Progenitor cell of endocrine pancreas (in vitro differentiated cells): Measurements from ENCODE around the gene CORO2B. TPM values are rescaled to one million over a fixed set of nuclear protein-coding genes. Genes with fewer than 3 reads are reported as not detected.

Experiments used
- DNase-seq: peaks from one replicate; pipeline ENCODE4 v3.0.0; 2021; ENCODE audit warnings: low spot score; ENCODE audit not compliant: unreplicated experiment
- H3K27ac Mint-ChIP-seq: 2 replicates; pipeline ENCODE4 v1.8.0; 2021; ENCODE audit warnings: mild to moderate bottlenecking, moderate library complexity, mixed read lengths
- H3K27me3 Mint-ChIP-seq: 2 replicates; pipeline ENCODE4 v1.8.0; 2021; ENCODE audit warnings: mixed read lengths
- H3K36me3 Mint-ChIP-seq: 2 replicates; pipeline ENCODE4 v1.8.0; 2022; ENCODE audit warnings: mixed read lengths; ENCODE audit not compliant: insufficient read depth
- H3K4me1 Mint-ChIP-seq: 2 replicates; pipeline ENCODE4 v1.8.0; 2021; ENCODE audit warnings: low read depth, mixed read lengths
- H3K4me3 Mint-ChIP-seq: 2 replicates; pipeline ENCODE4 v1.8.0; 2021; ENCODE audit warnings: low read depth, mild to moderate bottlenecking, moderate library complexity, mixed read lengths
- H3K9me3 Mint-ChIP-seq: 2 replicates; pipeline ENCODE4 v1.8.0; 2021; ENCODE audit warnings: low read depth, mixed read lengths
- CTCF ChIP-seq: fragments of 200-600 bp; sonication (generic); IDR thresholded peaks from one replicate; pipeline ENCODE4 v1.5.0; 2021; ENCODE audit warnings: antibody characterized with exemption, mild to moderate bottlenecking; ENCODE audit not compliant: unreplicated experiment
- total RNA-seq: library from RNA; stranded (reverse); gene quantifications from 2 replicates; pipeline ENCODE4 v1.2.1, GENCODE V29; 2021

CORO2B gene
- total RNA-seq, 1 donor from 2014 or later, result 1.5 TPM

DNA sequence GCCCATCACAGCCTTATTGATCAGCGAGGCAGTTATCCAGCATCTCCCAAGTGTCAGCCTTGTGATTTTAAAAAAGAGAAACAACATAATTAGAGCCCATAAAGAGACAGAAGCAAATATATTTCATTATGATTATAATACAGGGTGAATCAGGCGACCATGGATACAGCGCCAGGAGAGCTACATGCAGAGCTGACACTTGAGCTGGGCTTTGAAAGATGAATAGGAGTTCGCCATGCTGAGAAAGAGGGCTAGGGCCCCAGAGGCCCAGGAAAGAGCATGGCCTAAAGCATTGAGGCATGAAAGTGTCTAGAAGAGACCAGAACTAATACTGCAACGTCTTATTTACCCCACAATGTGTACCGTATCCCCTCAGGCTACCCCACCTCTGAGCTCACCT is 4.2 kb upstream of the CORO2B start:
- no peak for TF ChIP-seq CTCF
- Mint-ChIP-seq H3K9me3 (no peaks in the 10 kb centered on the region), H3K27me3 (peaks cover 71% of the 10 kb centered on the region), H3K4me1 (peaks cover 4% of the 10 kb centered on the region), H3K27ac (no peak overlapping the region), H3K4me3 (no peak overlapping the region), H3K36me3 (no peaks in the 10 kb centered on the region)
- DNase-seq, result no peak

DNA sequence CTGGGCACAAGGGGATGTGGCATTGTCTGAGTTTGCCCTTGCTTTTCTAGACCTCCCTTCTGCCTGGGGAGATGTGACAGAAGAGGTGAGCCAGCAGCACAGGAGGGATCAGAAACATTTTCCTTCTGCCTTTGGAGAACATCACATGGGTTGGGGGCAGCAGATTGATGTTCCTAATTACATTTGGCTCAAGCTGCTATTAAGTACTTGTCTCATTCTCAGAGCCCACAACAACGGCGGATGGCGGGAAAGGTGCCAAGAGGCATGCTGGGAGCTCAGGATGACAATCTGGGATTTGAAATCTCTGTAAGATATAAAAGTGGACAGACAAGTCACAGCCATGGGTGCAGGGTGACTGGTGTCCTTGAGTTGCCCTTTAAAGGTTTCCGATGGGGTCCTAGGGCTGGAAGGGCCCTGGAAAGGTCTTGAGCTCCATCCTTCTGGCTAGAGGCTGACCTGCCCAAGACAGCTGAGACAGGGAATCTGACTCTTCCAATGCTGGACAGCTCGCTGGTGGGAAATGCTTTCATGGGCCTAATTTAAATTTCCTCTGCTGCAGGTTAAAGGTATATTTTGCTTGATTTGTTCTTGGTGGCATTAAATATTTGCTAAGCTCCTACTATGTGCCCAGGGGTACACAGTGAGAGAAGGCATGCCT is 2.4 kb upstream of the CORO2B start:
- Mint-ChIP-seq H3K27me3 (peaks cover 81% of the 10 kb centered on the region), H3K4me3 (peak overlapping the region; percentile 4), H3K27ac (no peak overlapping the region), H3K4me1 (peaks cover 4% of the 10 kb centered on the region), H3K36me3 (no peaks in the 10 kb centered on the region), H3K9me3 (no peaks in the 10 kb centered on the region)
- DNase-seq, result no peak
- no peak for TF ChIP-seq CTCF

GRCh38 chr15:68578175-68578979 is 416 bp upstream of the CORO2B start:
- H3K4me1 Mint-ChIP-seq, result peaks cover 4% of the 10 kb centered on the region
- peaks cover 81% of the 10 kb centered on the region for H3K27me3 Mint-ChIP-seq

GRCh38 chr15:68580026-68580882 is 1.5 kb downstream of the CORO2B start:
- H3K27ac Mint-ChIP-seq, result no peak overlapping the region
- DNase-seq, result no peak
- H3K9me3 Mint-ChIP-seq, result no peaks in the 10 kb centered on the region
- H3K4me1 Mint-ChIP-seq, result peaks cover 4% of the 10 kb centered on the region
- TF ChIP-seq CTCF, result no peak
- H3K4me3 Mint-ChIP-seq, result peak overlapping the region; percentile 62
- H3K36me3 Mint-ChIP-seq, result no peaks in the 10 kb centered on the region
- H3K27me3 Mint-ChIP-seq, result peaks cover 65% of the 10 kb centered on the region

More at GRCh38 chr15:68578175-68578979, 416 bp upstream of the CORO2B start:
- no peaks in the 10 kb centered on the region for H3K9me3 Mint-ChIP-seq
- H3K36me3 Mint-ChIP-seq, result no peaks in the 10 kb centered on the region
- peak; percentile 55 for TF ChIP-seq CTCF
- peak; percentile 49 for DNase-seq
- peak overlapping the region; percentile 57 for H3K27ac Mint-ChIP-seq
- H3K4me3 Mint-ChIP-seq, result peak overlapping the region; percentile 69

DNA sequence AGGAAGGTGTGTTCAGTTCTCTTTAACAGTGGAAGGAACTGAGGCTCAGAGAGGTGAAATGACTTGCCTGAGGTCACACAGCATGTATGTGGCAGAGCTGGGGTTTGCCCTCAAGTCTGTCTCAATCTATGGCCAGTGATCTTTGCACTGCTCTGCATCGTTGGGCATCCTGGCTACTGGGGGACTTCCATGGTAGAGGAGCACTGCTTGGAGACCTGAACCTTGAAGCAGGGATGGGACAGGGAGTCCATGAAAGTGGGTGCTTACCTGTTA is 2.0 kb downstream of the CORO2B start:
- Mint-ChIP-seq H3K27ac (no peak overlapping the region), H3K4me3 (no peak overlapping the region), H3K36me3 (no peaks in the 10 kb centered on the region), H3K4me1 (peaks cover 4% of the 10 kb centered on the region), H3K27me3 (peaks cover 66% of the 10 kb centered on the region), H3K9me3 (no peaks in the 10 kb centered on the region)
- TF ChIP-seq CTCF, result no peak
- DNase-seq, result no peak
